H9 (cell line): Measurements from ENCODE around the gene S1PR2. TPM values are rescaled to one million over a fixed set of nuclear protein-coding genes. Genes with fewer than 3 reads are reported as not detected.

Source experiments
- DNase-seq: peaks from one replicate; pipeline ENCODE4 v3.0.0-alpha.2; 2017
- H2AFZ ChIP-seq: one replicate; pipeline ENCODE4 v1.6.1; 2013; ENCODE audit warnings: mild to moderate bottlenecking, low read length, control low read depth, moderate library complexity
- H2AK5ac ChIP-seq: 2 replicates; pipeline ENCODE4 v1.6.1; 2013; ENCODE audit warnings: low read length, control low read depth, mixed read lengths; ENCODE audit not compliant: insufficient read length
- H2BK120ac ChIP-seq: one replicate; pipeline ENCODE4 v1.6.1; 2013; ENCODE audit warnings: low read depth, mild to moderate bottlenecking, low read length, control low read depth, inconsistent platforms; ENCODE audit not compliant: poor library complexity, severe bottlenecking
- H2BK12ac ChIP-seq: 2 replicates; pipeline ENCODE4 v1.6.1; 2013; ENCODE audit warnings: low read length, control low read depth, mixed read lengths, low read depth; ENCODE audit not compliant: insufficient read length
- H2BK15ac ChIP-seq: 2 replicates; pipeline ENCODE4 v1.6.1; 2013; ENCODE audit warnings: low read depth, low read length, control low read depth
- H2BK20ac ChIP-seq: one replicate; pipeline ENCODE4 v1.6.1; 2013; ENCODE audit warnings: low read depth, mild to moderate bottlenecking, low read length, control low read depth, inconsistent platforms; ENCODE audit not compliant: poor library complexity, severe bottlenecking
- H2BK5ac ChIP-seq: 2 replicates; pipeline ENCODE4 v1.6.1; 2013; ENCODE audit warnings: low read length, control low read depth, mixed read lengths; ENCODE audit not compliant: insufficient read length
- H3K14ac ChIP-seq: 2 replicates; pipeline ENCODE4 v1.6.1; 2013; ENCODE audit warnings: low read length, control low read depth; ENCODE audit not compliant: insufficient read depth
- H3K18ac ChIP-seq: 2 replicates; pipeline ENCODE4 v1.6.1; 2013; ENCODE audit warnings: low read depth, mild to moderate bottlenecking, mixed read lengths, low read length, control low read depth; ENCODE audit not compliant: insufficient read length
- H3K23ac ChIP-seq: 2 replicates; pipeline ENCODE4 v1.6.1; 2013; ENCODE audit warnings: low read length, control low read depth, mixed read lengths, low read depth; ENCODE audit not compliant: insufficient read length
- H3K23me2 ChIP-seq: 2 replicates; pipeline ENCODE4 v1.6.1; 2013; ENCODE audit warnings: low read depth, mild to moderate bottlenecking, mixed read lengths, low read length, control low read depth; ENCODE audit not compliant: insufficient read length, poor library complexity, severe bottlenecking
- H3K27ac ChIP-seq: 2 replicates; pipeline ENCODE4 v1.5.1; 2013; ENCODE audit warnings: low read length, control low read depth, mixed read lengths, low read depth; ENCODE audit not compliant: insufficient read length
- H3K27me3 ChIP-seq: 2 replicates; pipeline ENCODE4 v1.6.1; 2013; ENCODE audit warnings: low read length, control low read depth, inconsistent platforms; ENCODE audit not compliant: insufficient read depth
- H3K4ac ChIP-seq: 2 replicates; pipeline ENCODE4 v1.6.1; 2013; ENCODE audit warnings: low read depth, mild to moderate bottlenecking, control low read depth, inconsistent platforms, low read length, moderate library complexity
- H3K4me1 ChIP-seq: 2 replicates; pipeline ENCODE4 v1.6.1; 2013; ENCODE audit warnings: low read length, control low read depth, inconsistent platforms; ENCODE audit not compliant: insufficient read depth
- H3K4me2 ChIP-seq: 2 replicates; pipeline ENCODE4 v1.6.1; 2013; ENCODE audit warnings: low read length, control low read depth, mixed read lengths; ENCODE audit not compliant: insufficient read length, insufficient read depth
- H3K56ac ChIP-seq: 2 replicates; pipeline ENCODE4 v1.6.1; 2013; ENCODE audit warnings: low read depth, mild to moderate bottlenecking, mixed read lengths, low read length, control low read depth; ENCODE audit not compliant: insufficient read length
- H3K79me1 ChIP-seq: 2 replicates; pipeline ENCODE4 v1.6.1; 2013; ENCODE audit warnings: low read depth, mild to moderate bottlenecking, moderate library complexity, low read length, control low read depth, inconsistent platforms; ENCODE audit not compliant: insufficient read depth, poor library complexity, severe bottlenecking
- H3K79me2 ChIP-seq: 2 replicates; pipeline ENCODE4 v1.6.1; 2013; ENCODE audit warnings: low read length, control low read depth, inconsistent platforms; ENCODE audit not compliant: insufficient read depth
- H3K9ac ChIP-seq: 2 replicates; pipeline ENCODE4 v1.6.1; 2013; ENCODE audit warnings: low read length, control low read depth, mixed read lengths; ENCODE audit not compliant: insufficient read length; ENCODE audit errors: extremely low read depth
- H3K9me3 ChIP-seq: one replicate; pipeline ENCODE4 v1.6.1; 2013; ENCODE audit warnings: low read depth, low read length, inconsistent platforms; ENCODE audit not compliant: control insufficient read depth
- H3T11ph ChIP-seq: one replicate; pipeline ENCODE4 v1.6.1; 2013; ENCODE audit warnings: mild to moderate bottlenecking, low read length, control low read depth, inconsistent platforms
- H4K20me1 ChIP-seq: one replicate; pipeline ENCODE4 v1.6.1; 2013; ENCODE audit not compliant: control insufficient read depth, insufficient read length, insufficient read depth
- H4K5ac ChIP-seq: 2 replicates; pipeline ENCODE4 v1.6.1; 2013; ENCODE audit warnings: low read depth, mild to moderate bottlenecking, mixed read lengths, low read length, control low read depth; ENCODE audit not compliant: insufficient read length
- H4K8ac ChIP-seq: replicated peaks from 2 replicates; pipeline ENCODE4 v1.6.1; 2013; ENCODE audit warnings: low read length, control low read depth, mixed read lengths, low read depth; ENCODE audit not compliant: insufficient read length
- H4K91ac ChIP-seq: 2 replicates; pipeline ENCODE4 v1.6.1; 2013; ENCODE audit warnings: low read depth, mild to moderate bottlenecking, moderate library complexity, mixed read lengths, low read length, control low read depth; ENCODE audit not compliant: insufficient read length
- H3K27ac Mint-ChIP-seq, 3 experiments: 2 replicates in 2 of 3; 3 replicates in 1 of 3; pipeline ENCODE4 v1.8.0; 2020 to 2021; ENCODE audit warnings: mixed read lengths in 3 of 3, mild to moderate bottlenecking in 1 of 3, moderate library complexity in 1 of 3
- H3K27me3 Mint-ChIP-seq: 2 replicates; pipeline ENCODE4 v1.8.0; 2021; ENCODE audit warnings: low read depth, mild to moderate bottlenecking, moderate library complexity, mixed read lengths
- H3K36me3 Mint-ChIP-seq, 3 experiments: 2 replicates in 2 of 3; 3 replicates in 1 of 3; pipeline ENCODE4 v1.8.0; 2020 to 2021; ENCODE audit warnings: low read depth in 3 of 3, mixed read lengths in 3 of 3; ENCODE audit not compliant: insufficient read depth in 1 of 3
- H3K4me1 Mint-ChIP-seq, 2 experiments: 2 replicates each; pipeline ENCODE4 v1.8.0; 2020; ENCODE audit warnings: mixed read lengths in 2 of 2
- H3K4me3 Mint-ChIP-seq, 2 experiments: 2 replicates in 1 of 2; 3 replicates in 1 of 2; pipeline ENCODE4 v1.8.0; 2020 to 2021; ENCODE audit warnings: mild to moderate bottlenecking in 2 of 2, mixed read lengths in 2 of 2, moderate library complexity in 1 of 2
- H3K9me3 Mint-ChIP-seq, 2 experiments: 2 replicates in 1 of 2; 3 replicates in 1 of 2; pipeline ENCODE4 v1.8.0; 2020; ENCODE audit warnings: mild to moderate bottlenecking in 2 of 2, mixed read lengths in 2 of 2, moderate library complexity in 1 of 2
- WGBS: extraction: QIAGEN DNeasy Blood & Tissue Kit; methylation state at CpG from one replicate; pipeline ENCODE4 v1.1.7; 2013; ENCODE audit warnings: missing lambda C conversion rate, low lambda C conversion rate, mixed read lengths; ENCODE audit not compliant: insufficient read length; ENCODE audit errors: extremely low coverage; 5-methylcytosine and 5-hydroxymethylcytosine counted together
- total RNA-seq: library from RNA; stranded (reverse); gene quantifications from 2 replicates; pipeline ENCODE4 v1.2.1, GENCODE V29; 2021
- TF ChIP-seq, protein P1 (sequence below): fragments of 200-600 bp; sonication (generic); conservative IDR thresholded peaks from 3 replicates; pipeline ENCODE4 v1.8.0; 2021; ENCODE audit warnings: antibody characterized with exemption, mild to moderate bottlenecking

S1PR2 gene
- total RNA-seq, 1 experiment from 2014 or later: 11.5 TPM

DNA sequence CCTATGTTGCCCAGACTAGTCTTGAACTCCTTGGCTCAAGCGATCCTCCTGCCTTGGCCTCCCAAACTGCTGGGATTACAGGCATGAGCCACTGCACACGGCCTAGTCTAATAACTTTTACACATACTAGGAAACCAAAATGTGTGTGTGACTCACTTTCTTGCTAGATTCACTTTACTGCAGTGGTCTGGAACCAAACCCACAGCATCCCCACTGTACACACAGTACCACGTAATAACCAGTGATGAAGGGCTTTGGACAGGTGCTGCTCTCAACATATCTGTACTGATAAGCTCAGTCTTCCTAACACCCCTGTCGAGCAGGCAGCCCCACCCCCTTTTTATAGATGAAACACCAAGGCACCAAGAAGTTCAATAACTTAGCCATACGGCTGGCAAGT lies 41.5 kb downstream of the S1PR2 start:
- no peak overlapping the region for H2AFZ ChIP-seq

More for the DNA sequence above, 41.5 kb downstream of the S1PR2 start:
- Histone ChIP-seq H3K27me3 (no peaks in the 10 kb centered on the region), H3K56ac (no peak overlapping the region), H3K18ac (no peak overlapping the region), H3K23ac (no peak overlapping the region), H4K20me1 (no peaks in the 10 kb centered on the region), H3T11ph (no peak overlapping the region), H2BK12ac (no peak overlapping the region), H4K8ac (no peak overlapping the region), H3K9me3 (no peaks in the 10 kb centered on the region), H3K27ac (no peak overlapping the region), H4K91ac (no peak overlapping the region), H2BK120ac (no peak overlapping the region), H2BK15ac (no peak overlapping the region), H3K4ac (no peak overlapping the region), H3K23me2 (peaks cover 7% of the 10 kb centered on the region), H3K79me2 (peaks cover 66% of the 10 kb centered on the region), H3K9ac (no peak overlapping the region), H2BK5ac (no peak overlapping the region), H3K79me1 (peaks cover 14% of the 10 kb centered on the region), H3K4me1 (no peaks in the 10 kb centered on the region), H4K5ac (no peak overlapping the region), H3K4me2 (no peak overlapping the region), H2AK5ac (no peak overlapping the region), H2BK20ac (no peak overlapping the region), H3K14ac (no peak overlapping the region)
- WGBS: no CpG with 5 or more reads among the region's 5 CpGs
- H3K9me3 Mint-ChIP-seq: no peaks in the 10 kb centered on the region; a peak in 1 of 5 replicates
- H3K27ac Mint-ChIP-seq: peak overlapping the region in 1 of 3 experiments; percentile 23; a peak in 1 of 7 replicates
- DNase-seq: no peak
- H3K27me3 Mint-ChIP-seq: no peaks in the 10 kb centered on the region
- peaks cover 3 to 10% of the 10 kb centered on the region in 2 experiments; a peak in 3 of 4 replicates for H3K4me1 Mint-ChIP-seq
- no peak overlapping the region for H3K4me3 Mint-ChIP-seq
- peaks cover 3 to 46% (median 27%) of the 10 kb centered on the region in 3 experiments; a peak in 6 of 7 replicates for H3K36me3 Mint-ChIP-seq
- TF ChIP-seq, protein P1, sequence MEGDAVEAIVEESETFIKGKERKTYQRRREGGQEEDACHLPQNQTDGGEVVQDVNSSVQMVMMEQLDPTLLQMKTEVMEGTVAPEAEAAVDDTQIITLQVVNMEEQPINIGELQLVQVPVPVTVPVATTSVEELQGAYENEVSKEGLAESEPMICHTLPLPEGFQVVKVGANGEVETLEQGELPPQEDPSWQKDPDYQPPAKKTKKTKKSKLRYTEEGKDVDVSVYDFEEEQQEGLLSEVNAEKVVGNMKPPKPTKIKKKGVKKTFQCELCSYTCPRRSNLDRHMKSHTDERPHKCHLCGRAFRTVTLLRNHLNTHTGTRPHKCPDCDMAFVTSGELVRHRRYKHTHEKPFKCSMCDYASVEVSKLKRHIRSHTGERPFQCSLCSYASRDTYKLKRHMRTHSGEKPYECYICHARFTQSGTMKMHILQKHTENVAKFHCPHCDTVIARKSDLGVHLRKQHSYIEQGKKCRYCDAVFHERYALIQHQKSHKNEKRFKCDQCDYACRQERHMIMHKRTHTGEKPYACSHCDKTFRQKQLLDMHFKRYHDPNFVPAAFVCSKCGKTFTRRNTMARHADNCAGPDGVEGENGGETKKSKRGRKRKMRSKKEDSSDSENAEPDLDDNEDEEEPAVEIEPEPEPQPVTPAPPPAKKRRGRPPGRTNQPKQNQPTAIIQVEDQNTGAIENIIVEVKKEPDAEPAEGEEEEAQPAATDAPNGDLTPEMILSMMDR: no peak
